GM23248 (cell line): ENCODE data around the gene GTF2H3. TPM values are rescaled to one million over a fixed set of nuclear protein-coding genes. Genes with fewer than 3 reads are reported as not detected.

Source experiments
- DNase-seq: peaks from one replicate; pipeline ENCODE4 v3.0.0-alpha.2; 2015
- H2AFZ ChIP-seq: fragments of 200-600 bp; sonication (generic); 2 replicates; pipeline ENCODE4 v1.6.1; 2016; ENCODE audit warnings: antibody characterized with exemption
- H3F3A ChIP-seq: fragments of 200-600 bp; sonication (generic); 2 replicates; pipeline ENCODE4 v1.6.1; 2016; ENCODE audit warnings: mild to moderate bottlenecking, antibody characterized with exemption, mixed run types; ENCODE audit not compliant: insufficient read depth
- H3K27ac ChIP-seq: fragments of 200-600 bp; sonication (generic); 2 replicates; pipeline ENCODE4 v1.5.1; 2016; ENCODE audit warnings: mild to moderate bottlenecking
- H3K27me3 ChIP-seq: fragments of 200-600 bp; sonication (generic); replicated peaks from 2 replicates; pipeline ENCODE4 v1.6.1; 2016; ENCODE audit warnings: mild to moderate bottlenecking; ENCODE audit not compliant: insufficient read depth
- H3K36me3 ChIP-seq: fragments of 200-600 bp; sonication (generic); 2 replicates; pipeline ENCODE4 v1.6.1; 2016; ENCODE audit warnings: low read depth, mild to moderate bottlenecking
- H3K4me1 ChIP-seq: fragments of 200-600 bp; sonication (generic); 2 replicates; pipeline ENCODE4 v1.6.1; 2016; ENCODE audit warnings: mild to moderate bottlenecking; ENCODE audit not compliant: insufficient read depth
- H3K4me2 ChIP-seq: fragments of 200-600 bp; sonication (generic); one replicate; pipeline ENCODE4 v1.6.1; 2016; ENCODE audit warnings: mild to moderate bottlenecking; ENCODE audit not compliant: unreplicated experiment
- H3K4me3 ChIP-seq: fragments of 200-600 bp; sonication (generic); 2 replicates; pipeline ENCODE4 v1.5.1; 2016; ENCODE audit warnings: mild to moderate bottlenecking
- H3K79me2 ChIP-seq: fragments of 200-600 bp; sonication (generic); 2 replicates; pipeline ENCODE4 v1.6.1; 2016; ENCODE audit warnings: mild to moderate bottlenecking; ENCODE audit not compliant: insufficient read depth
- H3K9ac ChIP-seq: fragments of 200-600 bp; sonication (generic); 2 replicates; pipeline ENCODE4 v1.6.1; 2016; ENCODE audit warnings: mild to moderate bottlenecking
- H3K9me2 ChIP-seq: fragments of 200-600 bp; sonication (generic); 2 replicates; pipeline ENCODE4 v1.6.1; 2016; ENCODE audit warnings: mixed run types, mild to moderate bottlenecking, moderate library complexity; ENCODE audit not compliant: insufficient read depth
- H3K9me3 ChIP-seq: fragments of 200-600 bp; sonication (generic); one replicate; pipeline ENCODE4 v1.6.1; 2017; ENCODE audit warnings: low read depth
- H4K20me1 ChIP-seq: fragments of 200-600 bp; sonication (generic); 2 replicates; pipeline ENCODE4 v1.6.0; 2016; ENCODE audit not compliant: insufficient read depth
- EZH2 ChIP-seq: fragments of 200-600 bp; sonication (generic); IDR thresholded peaks from 2 replicates; pipeline ENCODE4 v1.6.1; 2018; ENCODE audit warnings: antibody characterized with exemption, mild to moderate bottlenecking; ENCODE audit not compliant: insufficient read depth, poor library complexity, severe bottlenecking
- EZH2phosphoT487 ChIP-seq: fragments of 200-600 bp; sonication (generic); IDR thresholded peaks from 2 replicates; pipeline ENCODE4 v1.6.1; 2018; ENCODE audit warnings: antibody characterized with exemption, moderate library complexity, mild to moderate bottlenecking, low read depth; ENCODE audit not compliant: insufficient read depth
- WGBS, 2 experiments: methylation state at CpG; one replicate each; pipeline ENCODE4 v1.1.6; 2015 to 2017; ENCODE audit warnings: low lambda C conversion rate in 2 of 2, low coverage in 1 of 2; ENCODE audit errors: missing lambda C conversion rate in 2 of 2; 5-methylcytosine and 5-hydroxymethylcytosine counted together
- in situ Hi-C: fragments of 300-500 bp; cut with MboI; formaldehyde crosslinking; loops from 2 replicates; pipeline ENCODE4 v1.15.0; 2020
- polyA plus RNA-seq: library from polyadenylated mRNA; unstranded; fragments of >200 nt; fragmentation: Nextera tagmentation; extraction: Ambion mirVana; gene quantifications from 2 replicates; pipeline ENCODE4 v1.2.1, GENCODE V29; 2016
- total RNA-seq: library from RNA; depleted of rRNA; stranded (reverse); fragments of >200 nt; shearing (Covaris generic); gene quantifications from 2 replicates; pipeline ENCODE4 v1.2.3, GENCODE V29; 2014; rRNA removed

GTF2H3 gene
- total RNA-seq (38.7 and 54.5 TPM in 2 replicates), polyA plus RNA-seq (24.2 and 25.8 TPM in 2 replicates)

DNA sequence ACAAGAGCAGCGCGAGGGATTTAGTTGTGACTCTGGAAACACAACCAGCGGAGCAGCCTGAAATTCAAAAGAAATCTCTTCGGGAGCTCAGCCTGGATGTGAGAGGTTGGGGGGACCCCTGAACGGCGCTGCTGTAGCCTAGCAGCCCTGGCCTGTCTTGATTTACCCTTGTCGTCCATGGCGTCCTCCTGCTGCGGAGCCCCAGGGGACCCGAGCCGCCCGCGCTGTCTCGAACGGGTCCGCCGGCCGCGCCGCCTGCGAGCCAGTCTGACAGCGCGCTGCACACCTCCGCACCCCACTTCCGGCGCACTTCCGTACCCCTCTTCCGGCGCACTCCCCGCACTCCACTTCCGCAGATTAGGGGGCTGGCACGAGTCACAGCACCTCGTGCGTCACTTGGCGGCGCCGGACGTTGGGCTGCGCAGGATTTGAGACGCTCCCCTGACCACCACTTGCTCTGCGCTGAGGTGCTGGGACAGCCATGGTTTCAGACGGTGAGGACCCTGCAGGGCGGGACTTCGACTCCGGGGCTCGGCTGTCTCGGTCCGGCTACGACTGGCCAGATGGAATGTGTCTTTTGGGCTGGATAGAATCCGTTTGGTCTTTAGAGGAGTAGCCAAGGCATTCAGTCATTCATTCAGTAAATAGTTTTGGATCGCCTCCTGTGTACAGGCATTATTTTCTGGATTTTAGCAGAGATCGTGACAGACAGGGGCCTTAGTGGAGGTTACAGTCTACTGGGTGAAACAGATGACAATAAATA lies at the start of gene GTF2H3, which contains the start of gene EIF2B1:
Gene GTF2H3 (plus strand): TSS at position 451 of the 763 bp plus-strand sequence. CDS start 31 bp downstream, at position 482.
Gene EIF2B1 (minus strand): TSS at position 308 of the 763 bp plus-strand sequence. CDS start 129 bp downstream, at position 179.
- Histone ChIP-seq H3K27ac (peak within 1 kb of the TSS; percentile 70), H3K4me2 (peak within 1 kb of the TSS; percentile 100), H4K20me1 (no peaks in the 10 kb centered on the region), H3K9me2 (no peaks in the 10 kb centered on the region), H3F3A (no peaks in the 10 kb centered on the region), H3K9me3 (no peaks in the 10 kb centered on the region), H3K4me3 (peak within 1 kb of the TSS; percentile 93), H3K36me3 (peaks cover 25% of the 10 kb centered on the region; the same call in 1 of the 2 replicates), H3K27me3 (no peaks in the 10 kb centered on the region), H3K4me1 (peaks cover 12% of the 10 kb centered on the region; the same call in 1 of the 2 replicates), H2AFZ (peak within 1 kb of the TSS; percentile 76), H3K79me2 (peaks cover 81% of the 10 kb centered on the region), H3K9ac (peak within 1 kb of the TSS; percentile 95)
- 1% methylated on average over 51 to 52 of the region's 52 CpGs for WGBS, 2 experiments
- in situ Hi-C loops = no loop called here
- DNase-seq = peak; percentile 98
- TF ChIP-seq EZH2 (no peak), EZH2phosphoT487 (no peak)

DNA sequence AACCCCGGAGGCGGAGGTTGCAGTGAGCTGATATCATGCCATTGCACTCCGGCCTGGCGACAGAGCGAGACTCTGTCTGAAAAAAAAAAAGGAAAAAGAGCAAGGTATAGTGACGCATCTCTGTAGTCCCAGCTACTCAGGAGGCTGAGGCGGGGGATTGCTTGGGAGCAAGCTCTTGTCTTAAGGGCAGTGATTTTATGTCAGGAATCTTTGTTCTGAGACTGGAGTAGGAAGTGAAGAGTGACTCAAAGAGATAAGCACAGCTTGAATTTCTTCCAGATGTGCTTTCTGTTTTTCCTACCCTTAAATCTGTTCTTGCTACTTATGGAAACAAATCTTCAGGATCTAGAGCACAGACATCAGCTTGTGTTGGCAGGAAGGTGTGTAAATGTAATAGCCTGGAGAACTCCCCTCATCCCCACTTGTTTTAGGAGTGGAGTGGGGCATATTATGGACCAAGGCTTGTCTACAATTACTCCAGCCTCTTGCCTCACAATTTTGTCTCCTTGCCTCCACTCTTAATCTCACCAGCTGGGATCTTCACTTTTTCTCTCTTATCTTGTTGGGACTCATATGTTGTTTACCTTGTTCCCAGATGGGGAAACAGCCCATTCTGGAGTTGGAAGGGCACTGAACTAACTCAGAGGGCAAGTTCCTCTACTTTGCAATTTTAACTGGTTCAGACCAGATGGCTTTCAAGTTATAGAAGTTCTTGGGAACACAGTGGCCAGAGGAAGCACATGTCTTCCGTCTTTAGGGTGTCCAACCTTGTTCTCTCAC lies 41.7 kb upstream of the GTF2H3 start:
- WGBS, 2 experiments = 42 to 69% methylated on average over 4 to 8 of the region's 8 CpGs
- TF ChIP-seq EZH2phosphoT487 (no peak), EZH2 (no peak)
- in situ Hi-C loops = no loop called here
- peak; percentile 56 for DNase-seq
- peak overlapping the region; percentile 18 for H3K4me2 ChIP-seq
- H3K9me3 ChIP-seq = no peaks in the 10 kb centered on the region
- peaks cover 100% of the 10 kb centered on the region for H3K79me2 ChIP-seq
- H3K9ac ChIP-seq = no peak overlapping the region
- peaks cover 40% of the 10 kb centered on the region for H3K4me1 ChIP-seq
- H3K36me3 ChIP-seq = peaks cover 62% of the 10 kb centered on the region
- no peak overlapping the region for H2AFZ ChIP-seq
- H3K27me3 ChIP-seq = no peaks in the 10 kb centered on the region
- H4K20me1 ChIP-seq = peaks cover 26% of the 10 kb centered on the region; the same call in 1 of the 2 replicates
- H3K9me2 ChIP-seq = no peaks in the 10 kb centered on the region
- H3K27ac ChIP-seq = peak overlapping the region; percentile 26
- H3F3A ChIP-seq = peaks cover 64% of the 10 kb centered on the region
- no peak overlapping the region for H3K4me3 ChIP-seq

DNA sequence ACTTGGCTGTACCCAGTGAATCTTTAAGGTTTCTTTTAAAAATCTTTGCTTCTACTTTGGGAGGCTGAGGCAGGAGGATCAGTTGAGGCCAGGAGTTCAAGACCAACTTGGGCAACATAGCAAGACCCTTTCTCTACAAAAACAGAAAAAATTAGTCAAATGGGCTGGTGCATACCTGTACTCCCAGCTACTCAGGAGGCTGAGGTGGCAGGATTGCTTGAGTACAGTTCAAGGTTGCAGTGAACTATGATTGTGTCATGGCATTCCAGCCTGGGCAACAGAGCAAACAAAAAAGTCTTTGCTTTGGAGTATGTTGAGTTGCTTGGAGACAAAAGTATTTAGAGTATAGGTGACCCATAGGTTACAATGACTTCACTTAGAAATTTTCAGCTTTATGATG lies 37.9 kb upstream of the GTF2H3 start:
- H3K79me2 ChIP-seq = peaks cover 90% of the 10 kb centered on the region
- 0 out of 2 replicates have a peak overlapping the region, but pooled peaks have one; percentile 8 for H3K27ac ChIP-seq

DNA sequence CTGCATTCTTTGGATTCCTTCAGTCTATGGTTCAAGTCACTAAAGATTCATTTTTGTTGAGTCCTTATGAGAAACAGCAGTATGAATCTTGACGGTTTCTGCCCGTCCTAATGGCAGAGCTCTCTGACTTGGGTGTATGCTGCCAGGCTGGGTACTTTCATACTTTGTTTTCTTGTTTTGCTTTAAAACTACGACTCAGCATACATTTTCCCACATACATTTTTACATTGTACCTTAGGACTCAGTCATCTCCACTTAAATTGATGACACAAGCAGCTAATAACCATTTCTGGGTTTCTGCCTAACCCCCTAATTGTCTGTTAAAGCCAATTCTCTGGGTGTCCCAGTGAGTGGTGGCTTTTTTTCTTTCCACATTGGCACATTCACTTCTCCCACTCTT lies 36.5 kb upstream of the GTF2H3 start:
- Histone ChIP-seq H3K9me2 (no peaks in the 10 kb centered on the region), H3K4me1 (peaks cover 3% of the 10 kb centered on the region; the same call in 1 of the 2 replicates), H3K27me3 (no peaks in the 10 kb centered on the region), H3K4me3 (no peak overlapping the region), H3F3A (peaks cover 57% of the 10 kb centered on the region), H3K27ac (peak overlapping the region; percentile 7; the same call in 1 of the 2 replicates), H3K4me2 (no peak overlapping the region), H3K9me3 (no peaks in the 10 kb centered on the region), H2AFZ (no peak overlapping the region), H3K9ac (no peak overlapping the region), H3K36me3 (peaks cover 45% of the 10 kb centered on the region), H4K20me1 (peaks cover 7% of the 10 kb centered on the region; the same call in 1 of the 2 replicates), H3K79me2 (peaks cover 86% of the 10 kb centered on the region)
- in situ Hi-C loops = no loop called here
- 84 to 86% methylated on average over 3 of the region's 3 CpGs for WGBS, 2 experiments
- TF ChIP-seq EZH2 (no peak), EZH2phosphoT487 (no peak)
- no peak for DNase-seq

More for the DNA sequence above, 37.9 kb upstream of the GTF2H3 start:
- DNase-seq = peak; percentile 6
- Histone ChIP-seq H2AFZ (no peak overlapping the region), H3K36me3 (peaks cover 51% of the 10 kb centered on the region), H3K27me3 (no peaks in the 10 kb centered on the region), H3K9ac (no peak overlapping the region), H3K4me2 (no peak overlapping the region), H3K4me1 (peaks cover 14% of the 10 kb centered on the region), H3K9me2 (no peaks in the 10 kb centered on the region), H3K9me3 (no peaks in the 10 kb centered on the region), H3F3A (peaks cover 67% of the 10 kb centered on the region), H3K4me3 (no peak overlapping the region), H4K20me1 (peaks cover 11% of the 10 kb centered on the region; the same call in 1 of the 2 replicates)
- no peak for TF ChIP-seq EZH2phosphoT487
- no peak for TF ChIP-seq EZH2
- in situ Hi-C loops = no loop called here
